Karpas-422 (cell line): ENCODE results near the gene PBXIP1. TPM values are rescaled to one million over a fixed set of nuclear protein-coding genes. Genes with fewer than 3 reads are reported as not detected.
A peak's percentile ranks its signal among the peaks of the same experiment; 100 is the strongest.

ENCODE experiments used
- DNase-seq: peaks from one replicate; pipeline ENCODE4 v3.0.0-alpha.2; 2015
- H2AFZ ChIP-seq: fragments of 200-600 bp; sonication (generic); 2 replicates; pipeline ENCODE4 v1.6.1; 2014; ENCODE audit warnings: antibody characterized with exemption, low read length, mixed read lengths
- H3K27ac ChIP-seq: fragments of 200-600 bp; sonication (generic); 2 replicates; pipeline ENCODE4 v1.5.1; 2014; ENCODE audit warnings: mild to moderate bottlenecking, low read length, moderate library complexity
- H3K27me3 ChIP-seq: fragments of 200-600 bp; sonication (generic); 2 replicates; pipeline ENCODE4 v1.6.1; 2014; ENCODE audit warnings: low read length, mixed read lengths
- H3K36me3 ChIP-seq: fragments of 200-600 bp; sonication (generic); 2 replicates; pipeline ENCODE4 v1.6.1; 2014; ENCODE audit warnings: low read length, mixed read lengths; ENCODE audit not compliant: insufficient read depth
- H3K4me1 ChIP-seq: fragments of 200-600 bp; sonication (generic); 2 replicates; pipeline ENCODE4 v1.6.1; 2014; ENCODE audit warnings: mild to moderate bottlenecking, low read length, mixed read lengths
- H3K4me2 ChIP-seq: fragments of 200-600 bp; sonication (generic); 2 replicates; pipeline ENCODE4 v1.6.1; 2014; ENCODE audit warnings: low read length, low read depth, mild to moderate bottlenecking; ENCODE audit not compliant: poor library complexity, severe bottlenecking
- H3K4me3 ChIP-seq: fragments of 200-600 bp; sonication (generic); 2 replicates; pipeline ENCODE4 v1.5.1; 2014; ENCODE audit warnings: mild to moderate bottlenecking, antibody characterized with exemption, low read length, mixed read lengths
- H3K79me2 ChIP-seq: fragments of 200-600 bp; sonication (generic); 2 replicates; pipeline ENCODE4 v1.6.1; 2014; ENCODE audit warnings: mild to moderate bottlenecking, low read length, mixed read lengths
- H3K9ac ChIP-seq: fragments of 200-600 bp; sonication (generic); 2 replicates; pipeline ENCODE4 v1.6.0; 2014; ENCODE audit warnings: low read length
- H3K9me2 ChIP-seq: fragments of 200-600 bp; sonication (generic), shearing (Covaris generic); replicated peaks from 2 replicates; pipeline ENCODE4 v1.6.0; 2014; ENCODE audit warnings: mild to moderate bottlenecking, low read length, moderate library complexity; ENCODE audit not compliant: insufficient read depth
- H3K9me3 ChIP-seq: fragments of 300-700, 200-600 bp; sonication (generic); 2 replicates; pipeline ENCODE4 v1.6.1; 2014; ENCODE audit warnings: low read length, mixed read lengths
- H4K20me1 ChIP-seq: fragments of 200-600 bp; sonication (generic); 2 replicates; pipeline ENCODE4 v1.6.1; 2014; ENCODE audit warnings: mild to moderate bottlenecking, antibody characterized with exemption, low read length, low read depth; ENCODE audit not compliant: insufficient read depth
- total RNA-seq: library from RNA; depleted of rRNA; stranded (reverse); fragments of >200 nt; shearing (Covaris generic); gene quantifications from 2 replicates; pipeline ENCODE4 v1.2.3, GENCODE V29; 2014; ENCODE audit warnings: low replicate concordance

PBXIP1 gene
- total RNA-seq, 1 experiment from 2014 or later, result 26.1 TPM

GRCh38 chr1:154951901-154952657 lies 3.8 kb downstream of the PBXIP1 start:
- Histone ChIP-seq H2AFZ (no peak overlapping the region), H3K9me2 (no peaks in the 10 kb centered on the region), H3K36me3 (0 out of 2 replicates have a peak, but pooled peaks cover 3% of the 10 kb centered on the region), H3K4me3 (peak overlapping the region; percentile 72), H3K4me1 (peaks cover 64% of the 10 kb centered on the region), H4K20me1 (no peaks in the 10 kb centered on the region), H3K27me3 (no peaks in the 10 kb centered on the region), H3K9ac (peak overlapping the region; percentile 74), H3K27ac (peak overlapping the region; percentile 88), H3K9me3 (no peaks in the 10 kb centered on the region), H3K79me2 (peaks cover 35% of the 10 kb centered on the region), H3K4me2 (peak overlapping the region; percentile 83)
- DNase-seq, result peak; percentile 70

GRCh38 chr1:154948079-154948478 lies 7.8 kb downstream of the PBXIP1 start:
- Histone ChIP-seq H3K4me1 (peaks cover 58% of the 10 kb centered on the region), H2AFZ (no peak overlapping the region), H4K20me1 (no peaks in the 10 kb centered on the region), H3K36me3 (0 out of 2 replicates have a peak, but pooled peaks cover 3% of the 10 kb centered on the region), H3K27ac (0 out of 2 replicates have a peak overlapping the region, but pooled peaks have one; percentile 1), H3K4me3 (no peak overlapping the region), H3K9ac (no peak overlapping the region), H3K27me3 (no peaks in the 10 kb centered on the region), H3K9me3 (no peaks in the 10 kb centered on the region), H3K4me2 (no peak overlapping the region), H3K9me2 (no peaks in the 10 kb centered on the region), H3K79me2 (peaks cover 16% of the 10 kb centered on the region; the same call in 1 of the 2 replicates)
- DNase-seq, result no peak

GRCh38 chr1:154945962-154946850 lies 9.7 kb downstream of the PBXIP1 start:
- Histone ChIP-seq H4K20me1 (no peaks in the 10 kb centered on the region), H3K27me3 (no peaks in the 10 kb centered on the region), H3K27ac (peak overlapping the region; percentile 98; the same call in 1 of the 2 replicates), H3K4me3 (no peak overlapping the region), H3K4me2 (no peak overlapping the region), H3K79me2 (peaks cover 18% of the 10 kb centered on the region), H3K9me3 (no peaks in the 10 kb centered on the region), H3K4me1 (peaks cover 58% of the 10 kb centered on the region), H3K9me2 (no peaks in the 10 kb centered on the region), H2AFZ (no peak overlapping the region), H3K36me3 (0 out of 2 replicates have a peak, but pooled peaks cover 3% of the 10 kb centered on the region), H3K9ac (peak overlapping the region; percentile 97)
- no peak for DNase-seq

- H3K9me2 ChIP-seq, result no peaks in the 10 kb centered on the region
- no peak overlapping the region for H2AFZ ChIP-seq
- peak overlapping the region; percentile 75 for H3K4me3 ChIP-seq
- no peaks in the 10 kb centered on the region for H4K20me1 ChIP-seq
- no peaks in the 10 kb centered on the region for H3K27me3 ChIP-seq
- no peak for DNase-seq
- H3K4me1 ChIP-seq, result peaks cover 59% of the 10 kb centered on the region
- H3K9me3 ChIP-seq, result no peaks in the 10 kb centered on the region
- peaks cover 21% of the 10 kb centered on the region for H3K79me2 ChIP-seq
- peak overlapping the region; percentile 97 for H3K9ac ChIP-seq
- H3K4me2 ChIP-seq, result peak overlapping the region; percentile 95
- no peaks in the 10 kb centered on the region for H3K36me3 ChIP-seq
- peak overlapping the region; percentile 98 for H3K27ac ChIP-seq
Observed at GRCh38 chr1:154945160-154945961, 10.5 kb downstream of the PBXIP1 start.

- peaks cover 66% of the 10 kb centered on the region for H3K4me1 ChIP-seq
Observed at GRCh38 chr1:154944401-154945159, 11.3 kb downstream of the PBXIP1 start.

GRCh38 chr1:154943649-154944400 lies 12.1 kb downstream of the PBXIP1 start:
- peak overlapping the region; percentile 95 for H3K4me2 ChIP-seq

More at GRCh38 chr1:154944401-154945159, 11.3 kb downstream of the PBXIP1 start:
- peak; percentile 81 for DNase-seq
- Histone ChIP-seq H3K36me3 (no peaks in the 10 kb centered on the region), H3K9me3 (no peaks in the 10 kb centered on the region), H3K27ac (peak overlapping the region; percentile 98), H3K4me3 (peak overlapping the region; percentile 75), H3K9ac (peak overlapping the region; percentile 97), H4K20me1 (no peaks in the 10 kb centered on the region), H3K27me3 (no peaks in the 10 kb centered on the region), H3K9me2 (no peaks in the 10 kb centered on the region), H3K79me2 (peaks cover 26% of the 10 kb centered on the region), H2AFZ (no peak overlapping the region), H3K4me2 (peak overlapping the region; percentile 95)

More at GRCh38 chr1:154943649-154944400, 12.1 kb downstream of the PBXIP1 start:
- Histone ChIP-seq H3K9me2 (no peaks in the 10 kb centered on the region), H2AFZ (no peak overlapping the region), H4K20me1 (no peaks in the 10 kb centered on the region), H3K4me3 (peak overlapping the region; percentile 75), H3K79me2 (peaks cover 26% of the 10 kb centered on the region), H3K27me3 (no peaks in the 10 kb centered on the region), H3K9ac (peak overlapping the region; percentile 97), H3K4me1 (peaks cover 70% of the 10 kb centered on the region), H3K36me3 (no peaks in the 10 kb centered on the region), H3K27ac (peak overlapping the region; percentile 98), H3K9me3 (no peaks in the 10 kb centered on the region)
- peak; percentile 93 for DNase-seq
